ENCODE results near the gene PGA4.
A peak's percentile ranks its signal among the peaks of the same experiment; 100 is the strongest.
"Not testable (repeated sequence)": the region's sequence is repeated elsewhere in the genome, so short reads cannot be mapped to it uniquely, and the experiment has no call there.

PGA4 gene

GRCh38 chr11:61222047-61222446 lies at the start of gene PGA4:
PGA4 (plus strand) TSS chr11:61222347; CDS start chr11:61222401, 54 bp downstream.
- not testable (repeated sequence) for DNase-seq (ENCODE audit: low read depth)

GRCh38 chr11:61172356-61172755 lies 49.8 kb upstream of the PGA4 start:
- DNase-seq (ENCODE audit: low read depth), result no peak

- no peak for DNase-seq (ENCODE audit: low read depth)
Observed at GRCh38 chr11:61172888-61173287, 49.3 kb upstream of the PGA4 start.

- no peak for DNase-seq (ENCODE audit: low read depth)
Observed at GRCh38 chr11:61173456-61173855, 48.7 kb upstream of the PGA4 start.

- DNase-seq (ENCODE audit: low read depth), result no peak
Observed at GRCh38 chr11:61174273-61174672, 47.9 kb upstream of the PGA4 start.

GRCh38 chr11:61174949-61175348 lies 47.2 kb upstream of the PGA4 start:
- DNase-seq (ENCODE audit: low read depth), result no peak

GRCh38 chr11:61176446-61176845 lies 45.7 kb upstream of the PGA4 start:
- no peak for DNase-seq (ENCODE audit: low read depth)

- not testable (repeated sequence) for DNase-seq (ENCODE audit: low read depth)
Observed at GRCh38 chr11:61180205-61180604, 41.9 kb upstream of the PGA4 start.

GRCh38 chr11:61181489-61181888 lies 40.7 kb upstream of the PGA4 start:
- DNase-seq (ENCODE audit: low read depth), result no peak

GRCh38 chr11:61183645-61184044 lies 38.5 kb upstream of the PGA4 start:
- DNase-seq (ENCODE audit: low read depth), result no peak

GRCh38 chr11:61186504-61186903 lies 35.6 kb upstream of the PGA4 start:
- no peak for DNase-seq (ENCODE audit: low read depth)

GRCh38 chr11:61187505-61188130 lies 34.5 kb upstream of the PGA4 start:
- peak; percentile 76 for DNase-seq (ENCODE audit: low read depth)

- DNase-seq (ENCODE audit: low read depth), result no peak
Observed at GRCh38 chr11:61189933-61190332, 32.2 kb upstream of the PGA4 start.

- no peak for DNase-seq (ENCODE audit: low read depth)
Observed at GRCh38 chr11:61193596-61193995, 28.6 kb upstream of the PGA4 start.

GRCh38 chr11:61194169-61194671 lies 27.9 kb upstream of the PGA4 start:
- DNase-seq (ENCODE audit: low read depth), result no peak

- no peak for DNase-seq (ENCODE audit: low read depth)
Observed at GRCh38 chr11:61194981-61195695, 27.0 kb upstream of the PGA4 start.

- DNase-seq (ENCODE audit: low read depth), result no peak
Observed at GRCh38 chr11:61195719-61196118, 26.4 kb upstream of the PGA4 start.

GRCh38 chr11:61198361-61198760 lies 23.8 kb upstream of the PGA4 start:
- DNase-seq (ENCODE audit: low read depth), result no peak

GRCh38 chr11:61198948-61199523 lies 23.1 kb upstream of the PGA4 start:
- DNase-seq (ENCODE audit: low read depth), result no peak

- DNase-seq (ENCODE audit: low read depth), result no peak
Observed at GRCh38 chr11:61201476-61201875, 20.7 kb upstream of the PGA4 start.

- not testable (repeated sequence) for DNase-seq (ENCODE audit: low read depth)
Observed at GRCh38 chr11:61202950-61203746, 19.0 kb upstream of the PGA4 start, which contains the start of gene PGA3. PGA3 (plus strand) TSS chr11:61203515; CDS start chr11:61203565, 50 bp downstream.

- DNase-seq (ENCODE audit: low read depth), result not testable (repeated sequence)
Observed at GRCh38 chr11:61203873-61204272, 18.3 kb upstream of the PGA4 start.

All from activated T-cell treated with anti-CD3 and anti-CD28 coated beads for 1 hour (primary cell).